Forelimb muscle (tissue), 1 donor: Measurements from ENCODE around the gene LRP1B. TPM values are rescaled to one million over a fixed set of nuclear protein-coding genes. Genes with fewer than 3 reads are reported as not detected.
"Not testable (repeated sequence)": the region's sequence is repeated elsewhere in the genome, so short reads cannot be mapped to it uniquely, and the experiment has no call there.

ENCODE experiments used
- DNase-seq: peaks from one replicate; pipeline ENCODE4 v3.0.0-alpha.2; 2013; ENCODE audit warnings: low read depth
- polyA plus RNA-seq: library from polyadenylated mRNA; unstranded; fragments of 120-200 nt; gene quantifications from one replicate; pipeline ENCODE4 v1.2.1, GENCODE V29; 2013; ENCODE audit not compliant: insufficient read length

LRP1B gene
- polyA plus RNA-seq, 1 donor = 2.2 TPM

DNA sequence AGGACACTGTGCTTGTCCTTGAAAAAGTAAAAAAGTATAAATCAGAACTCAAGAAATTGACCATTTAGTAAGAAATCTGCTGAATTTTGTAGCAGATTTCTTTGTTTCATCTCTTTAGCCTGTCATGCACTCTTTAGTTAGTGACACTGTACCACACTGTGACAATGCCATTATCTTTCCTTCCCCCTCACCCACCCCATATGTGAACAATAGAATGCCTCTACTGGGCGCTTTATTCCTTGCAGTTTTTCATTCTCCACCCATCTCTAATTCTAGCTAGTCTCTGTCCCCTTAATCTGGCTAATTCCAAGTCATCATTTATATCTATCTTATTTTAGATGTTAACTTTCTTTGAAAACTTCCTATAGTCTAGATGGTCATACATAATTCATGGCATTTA lies 241.0 kb downstream of the LRP1B start:
- DNase-seq = no peak

DNA sequence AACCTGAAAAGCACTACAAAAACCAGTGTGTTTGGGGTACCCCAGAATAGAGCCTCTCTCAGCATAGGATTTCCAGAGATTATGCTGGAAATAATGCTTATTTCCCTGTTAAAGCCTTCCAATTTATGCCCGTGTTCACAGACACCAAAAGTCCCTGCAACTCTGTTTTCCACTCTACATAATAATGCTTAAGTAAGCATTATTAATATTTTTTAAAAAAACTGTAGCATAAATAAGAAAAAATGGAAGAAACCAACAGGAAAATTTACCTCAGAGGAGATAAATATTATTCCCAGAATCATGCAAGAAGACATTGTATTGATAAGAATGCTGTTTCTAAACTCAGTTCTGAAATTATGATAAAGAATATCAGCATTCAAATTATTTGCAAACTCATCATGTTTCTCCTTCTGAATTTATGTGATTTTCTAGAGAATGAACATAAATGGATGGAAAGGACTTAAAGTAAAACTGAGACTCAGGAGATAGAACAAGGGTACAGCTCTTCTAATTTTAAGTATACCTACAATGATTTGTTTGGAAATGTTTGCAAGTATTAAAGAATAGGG lies 241.7 kb downstream of the LRP1B start:
- no peak for DNase-seq

DNA sequence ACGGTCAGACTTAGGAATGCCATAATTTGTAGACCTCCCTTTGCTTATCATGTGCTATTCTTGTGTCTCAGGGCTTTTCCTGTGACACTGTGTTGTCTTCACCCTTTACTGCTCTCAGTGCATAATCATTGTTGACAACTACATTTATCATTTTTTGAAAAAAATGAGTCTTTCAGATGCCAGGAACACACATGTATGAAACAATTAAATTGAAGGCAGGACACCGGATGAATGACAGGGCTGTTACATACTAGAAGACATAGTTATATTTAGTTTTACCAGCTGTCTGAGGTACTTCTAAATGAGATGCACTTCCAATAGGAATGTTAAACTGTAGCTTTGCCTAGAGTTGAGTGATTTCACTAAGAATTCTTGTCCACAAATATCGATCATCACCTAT lies 243.5 kb downstream of the LRP1B start:
- DNase-seq = no peak

DNA sequence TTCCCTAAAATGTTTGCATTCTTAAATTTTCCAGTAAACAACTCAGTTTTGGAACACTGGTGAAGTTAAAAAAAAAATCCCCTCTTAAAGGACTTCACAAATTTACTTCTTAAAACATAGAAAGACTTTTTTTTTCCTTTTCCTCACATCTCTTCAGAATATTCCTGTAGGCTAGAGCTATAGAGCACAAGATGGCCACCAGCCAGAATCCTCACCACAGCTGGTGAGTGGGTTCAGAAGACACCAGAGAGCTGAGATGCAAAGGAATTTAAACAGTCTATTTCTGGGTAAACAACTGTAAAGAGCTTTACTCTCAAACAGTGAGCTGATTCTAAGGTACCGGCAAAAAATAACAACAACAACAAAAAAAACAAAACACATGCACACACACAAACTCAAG lies 252.8 kb downstream of the LRP1B start:
- no peak for DNase-seq

DNA sequence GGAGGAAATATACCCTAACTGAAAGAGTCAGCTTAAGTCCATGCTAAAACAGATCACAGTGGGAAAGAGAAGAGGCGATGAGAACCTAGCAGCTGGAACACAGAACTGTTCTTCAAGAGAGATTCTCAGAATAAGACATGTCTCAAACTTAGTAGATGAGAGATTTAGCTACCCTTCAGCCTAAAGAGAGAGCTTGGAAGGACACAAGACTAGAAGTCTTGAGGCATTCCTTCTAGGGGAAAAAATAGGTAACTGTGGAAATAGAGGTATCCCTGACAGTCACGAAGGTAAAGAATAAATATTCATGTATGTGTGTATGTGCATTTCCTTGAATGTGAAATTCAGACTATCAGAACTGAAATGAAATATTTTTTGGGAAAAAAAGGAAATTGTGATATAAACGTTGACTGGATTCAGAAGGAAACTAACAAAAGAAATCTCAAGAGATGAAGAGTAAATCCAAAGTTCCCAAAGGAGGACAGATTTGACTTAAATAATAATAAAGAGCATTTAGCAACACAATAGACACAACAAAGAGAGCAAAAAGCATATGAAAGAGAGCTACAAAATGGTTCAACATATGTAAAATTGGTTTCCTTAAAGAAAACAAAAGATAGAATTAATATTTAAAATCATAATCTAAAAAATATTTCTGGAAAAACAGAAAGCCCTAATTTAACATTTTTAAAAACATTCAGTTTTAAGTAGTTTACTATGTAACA lies 258.7 kb downstream of the LRP1B start:
- DNase-seq = no peak

DNA sequence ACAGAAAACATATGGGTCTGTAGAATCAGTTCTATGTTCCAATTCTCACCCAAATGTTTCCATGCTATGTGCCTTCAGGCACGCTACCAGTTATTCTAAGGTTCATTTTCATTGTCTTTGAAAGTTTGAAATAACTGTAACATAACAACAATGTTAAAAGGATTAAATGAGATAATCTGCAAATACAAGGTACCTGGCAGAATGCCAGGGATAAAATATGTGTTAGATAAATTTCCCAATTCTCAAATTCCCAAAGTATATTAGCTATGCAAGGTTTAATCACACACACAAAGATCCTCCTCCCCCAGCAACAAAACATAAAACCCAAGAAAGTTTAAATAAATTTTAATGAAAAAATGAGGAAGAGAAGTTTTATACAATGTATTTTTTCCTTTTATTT lies 261.2 kb downstream of the LRP1B start:
- DNase-seq = no peak

DNA sequence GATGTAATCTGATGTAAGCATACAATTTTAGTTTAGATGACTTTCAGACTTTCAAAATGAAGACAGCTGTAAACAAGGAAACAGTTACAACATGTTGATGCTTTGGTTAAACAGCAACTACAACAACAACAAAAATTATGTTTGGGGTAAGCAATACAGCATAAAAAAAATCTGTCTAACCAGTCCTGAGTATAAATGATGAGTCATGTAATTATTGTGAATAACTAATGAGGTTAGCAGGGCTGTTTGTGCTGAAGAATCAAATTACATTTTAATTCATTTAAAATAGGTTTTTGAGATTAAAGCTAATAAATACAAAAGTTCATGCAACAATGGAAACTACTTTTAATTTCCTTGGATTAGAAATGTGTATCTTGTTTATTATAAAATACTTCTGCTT lies 266.9 kb downstream of the LRP1B start:
- DNase-seq = no peak

DNA sequence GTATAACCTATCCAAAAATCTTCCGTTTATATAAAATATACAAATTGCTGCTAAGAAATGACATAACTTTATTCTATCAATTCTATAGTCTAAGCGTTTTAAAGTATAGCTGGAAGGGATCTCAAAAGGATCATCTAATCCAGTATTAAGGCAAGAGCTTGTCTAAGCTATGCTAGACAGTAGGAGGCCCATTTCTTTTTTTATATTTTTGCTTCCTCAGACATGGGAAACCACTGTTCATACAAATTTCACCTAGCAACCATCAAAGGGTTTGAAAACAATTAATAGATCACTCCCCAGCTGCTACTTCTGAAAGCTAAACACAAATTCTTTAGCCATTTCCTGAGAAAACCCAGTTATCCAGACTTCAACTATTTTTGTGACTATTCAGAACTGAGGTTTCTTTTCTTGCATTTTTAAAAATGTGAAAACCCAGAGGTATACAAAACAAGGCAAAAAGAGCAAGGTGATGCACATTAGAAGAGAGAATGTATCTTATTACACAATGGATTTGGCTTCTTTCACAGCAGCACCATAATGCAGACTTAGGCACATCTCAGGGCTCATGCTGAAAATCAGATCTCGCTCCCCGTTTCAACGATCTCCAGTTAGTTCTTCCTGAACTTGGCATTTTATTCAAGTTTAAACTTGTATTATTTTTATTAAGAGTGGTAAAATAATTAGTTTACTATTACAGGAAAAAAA lies 274.4 kb downstream of the LRP1B start:
- DNase-seq = no peak

DNA sequence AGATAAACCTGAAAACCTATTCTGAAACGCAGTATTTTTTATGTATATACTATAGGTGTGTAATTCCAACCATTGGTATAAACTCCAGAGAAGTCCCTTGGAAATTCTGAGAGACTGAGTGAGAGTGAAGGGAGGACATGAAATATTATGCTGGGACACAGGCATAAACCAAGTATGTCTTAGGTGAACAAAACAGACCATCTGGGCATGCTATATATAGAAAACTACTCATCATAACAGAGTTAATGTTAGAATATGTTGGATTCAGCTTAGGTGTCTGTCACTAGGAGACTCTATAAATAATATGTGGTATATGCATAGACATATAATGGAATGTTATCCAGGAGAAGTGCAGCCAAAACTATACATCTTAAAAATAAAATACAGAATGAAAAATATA lies 282.6 kb downstream of the LRP1B start:
- no peak for DNase-seq

DNA sequence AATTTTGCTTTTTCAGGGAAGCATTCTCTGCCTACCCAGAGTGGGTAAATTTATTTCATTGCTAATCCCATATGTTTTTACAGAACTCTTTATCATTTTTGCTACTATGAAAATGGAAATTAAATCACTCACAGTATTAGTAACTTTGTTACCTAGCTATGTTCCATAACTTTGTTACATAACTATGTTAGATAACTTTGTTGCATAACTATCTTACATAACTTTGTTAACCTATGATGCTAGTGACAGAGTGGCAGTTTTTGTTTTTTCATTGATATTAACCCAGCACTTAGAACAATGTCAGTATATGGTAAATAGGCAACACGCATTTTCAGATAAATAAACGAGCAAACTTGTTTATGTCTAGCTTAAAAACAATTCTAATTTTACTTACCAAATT lies 286.6 kb downstream of the LRP1B start:
- DNase-seq = no peak

DNA sequence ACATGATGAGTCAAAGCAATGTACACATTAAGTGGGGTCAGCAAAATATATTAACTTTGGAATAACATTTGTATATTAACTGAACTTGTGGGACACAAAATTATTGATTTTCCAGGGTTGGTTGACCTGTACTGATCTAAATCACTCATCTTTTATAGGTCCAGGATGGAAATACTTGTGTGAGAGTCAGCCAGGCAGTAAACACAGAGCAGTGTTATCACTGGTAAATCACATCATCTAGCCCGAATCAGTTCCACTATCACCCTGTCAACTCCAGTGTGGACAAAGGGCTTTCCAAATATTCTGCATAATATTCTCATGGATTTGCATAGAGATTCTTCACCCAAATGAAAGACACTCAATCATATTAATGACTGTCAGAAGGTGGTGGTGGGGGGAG lies 295.7 kb downstream of the LRP1B start:
- no peak for DNase-seq

DNA sequence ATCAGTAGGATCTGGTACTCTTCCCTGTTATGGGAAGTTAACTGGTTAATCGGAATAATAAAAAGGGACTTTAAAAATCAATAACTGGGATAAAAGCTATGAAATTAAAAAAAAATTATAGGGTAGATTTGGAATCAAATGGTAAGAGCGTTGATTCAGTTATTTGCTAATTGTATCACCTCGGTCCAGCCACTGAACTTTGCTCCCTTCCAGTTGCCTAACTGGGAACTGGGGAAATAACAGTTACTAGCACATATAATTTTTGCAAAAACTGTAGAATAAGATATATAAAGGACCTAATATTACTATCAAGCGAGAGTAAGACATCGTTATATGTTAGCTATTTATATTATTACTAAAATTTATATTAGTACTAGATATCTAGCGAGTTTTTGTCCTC lies 302.1 kb downstream of the LRP1B start:
- no peak for DNase-seq

DNA sequence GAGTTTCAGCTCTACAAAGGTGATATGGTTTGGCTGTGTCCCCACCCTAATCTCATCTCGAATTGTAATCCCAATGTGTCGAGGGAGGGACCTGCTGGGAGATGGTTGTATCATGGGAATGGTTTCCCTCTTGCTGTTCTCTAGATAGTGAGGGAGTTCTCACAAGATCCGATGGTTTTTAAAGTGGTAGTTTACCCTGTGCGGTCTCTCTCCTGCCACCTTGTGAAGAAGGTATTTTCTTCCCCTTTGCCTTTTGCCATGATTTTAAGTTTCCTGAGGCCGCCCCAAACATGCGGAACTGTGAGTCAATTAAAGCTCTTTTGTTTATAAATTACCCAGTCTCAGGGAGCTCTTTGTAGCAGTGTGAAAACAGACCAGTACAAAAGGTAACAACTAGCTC lies 306.0 kb downstream of the LRP1B start:
- no peak for DNase-seq

DNA sequence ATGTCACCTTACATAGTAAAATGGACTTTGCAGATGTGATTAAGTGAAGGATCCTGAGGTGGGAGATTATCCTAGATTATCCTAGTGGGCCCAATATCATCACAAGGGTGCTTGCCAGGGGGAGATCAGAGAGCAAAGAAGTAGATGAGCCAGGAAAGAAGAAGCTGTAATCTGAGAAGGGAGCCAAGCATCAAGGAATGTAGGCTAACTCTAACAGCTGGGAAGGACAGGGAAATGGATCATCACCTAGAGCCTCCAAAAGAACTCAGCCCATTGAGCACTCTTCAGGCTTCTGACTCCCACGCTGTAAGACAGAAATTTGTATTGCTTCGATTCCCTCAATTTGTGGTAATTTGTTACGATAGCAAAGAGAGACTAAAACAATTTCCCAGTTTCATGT lies 309.9 kb downstream of the LRP1B start:
- no peak for DNase-seq

DNA sequence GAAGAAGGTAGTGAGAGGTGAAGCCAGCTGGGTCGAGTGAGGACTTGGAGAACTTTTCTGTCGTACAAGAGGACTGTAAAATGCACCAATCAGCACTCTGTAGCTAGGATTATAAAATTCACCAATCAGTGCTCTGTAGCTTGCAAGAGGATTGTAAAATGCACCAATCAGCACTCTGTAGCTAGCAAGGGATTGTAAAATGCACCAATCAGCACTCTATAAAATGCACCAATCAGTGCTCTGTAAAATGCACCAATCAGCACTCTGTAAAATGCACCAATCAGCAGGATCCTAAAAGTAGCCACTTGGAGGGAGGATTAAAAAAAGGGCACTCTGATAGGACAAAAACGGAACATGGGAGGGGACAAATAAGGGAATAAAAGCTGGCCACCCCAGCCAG lies 315.5 kb downstream of the LRP1B start:
- DNase-seq = not testable (repeated sequence)

DNA sequence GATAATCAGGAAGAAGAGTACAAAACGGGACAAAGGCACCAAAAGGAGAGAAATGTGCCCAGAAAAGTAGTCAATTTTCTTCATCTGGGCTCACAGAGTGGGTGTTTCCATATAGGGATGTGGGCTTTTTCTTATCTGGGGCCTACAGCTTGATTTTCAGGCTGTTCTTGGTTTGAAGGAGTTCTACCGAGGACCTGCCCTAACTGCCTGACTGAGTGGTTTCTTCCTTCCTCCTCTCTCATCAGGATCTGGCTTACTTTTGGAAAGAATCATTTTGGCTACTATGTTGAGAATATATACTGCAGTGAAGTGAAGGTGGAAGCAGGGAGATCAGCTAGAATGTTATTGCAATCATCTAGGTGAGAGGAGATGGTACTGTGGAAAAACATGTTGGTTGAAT lies 316.7 kb downstream of the LRP1B start:
- no peak for DNase-seq

DNA sequence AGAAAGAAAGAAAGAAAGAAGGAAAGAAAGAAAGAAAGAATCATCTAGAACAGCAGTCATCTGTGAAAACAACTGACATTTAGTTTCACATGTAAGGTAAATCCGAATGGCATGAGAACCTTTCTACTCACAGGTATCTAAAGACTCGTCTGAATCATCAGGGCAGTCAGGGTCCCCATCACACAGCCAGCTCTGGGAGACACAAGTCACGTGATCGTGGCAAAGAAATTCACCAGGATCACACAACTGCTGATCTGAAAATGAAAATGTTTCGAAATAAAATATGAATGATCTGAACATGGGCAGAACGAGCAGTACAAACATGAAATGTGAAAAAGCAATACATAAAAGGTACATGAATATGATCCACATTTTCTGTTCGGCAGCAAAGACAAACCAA lies 320.7 kb downstream of the LRP1B start:
- no peak for DNase-seq

DNA sequence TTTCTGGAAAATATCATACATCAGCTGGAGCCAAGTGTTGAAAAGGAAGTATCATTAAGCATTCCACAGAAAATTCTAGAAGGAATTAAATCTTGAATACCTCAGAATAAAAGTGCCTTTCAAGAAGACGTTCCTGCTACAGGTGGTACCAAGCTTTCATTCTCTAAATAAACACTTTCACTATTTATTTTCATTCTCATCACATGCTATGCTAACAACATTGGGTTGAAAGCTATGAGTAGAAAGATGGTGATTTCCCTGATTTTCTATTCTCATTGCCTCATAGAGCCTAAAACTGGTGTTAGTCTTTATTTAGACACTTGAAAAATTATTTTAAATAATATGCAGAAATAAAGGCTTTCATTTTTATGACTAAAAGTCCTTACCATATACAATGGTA lies 324.7 kb downstream of the LRP1B start:
- DNase-seq = no peak

DNA sequence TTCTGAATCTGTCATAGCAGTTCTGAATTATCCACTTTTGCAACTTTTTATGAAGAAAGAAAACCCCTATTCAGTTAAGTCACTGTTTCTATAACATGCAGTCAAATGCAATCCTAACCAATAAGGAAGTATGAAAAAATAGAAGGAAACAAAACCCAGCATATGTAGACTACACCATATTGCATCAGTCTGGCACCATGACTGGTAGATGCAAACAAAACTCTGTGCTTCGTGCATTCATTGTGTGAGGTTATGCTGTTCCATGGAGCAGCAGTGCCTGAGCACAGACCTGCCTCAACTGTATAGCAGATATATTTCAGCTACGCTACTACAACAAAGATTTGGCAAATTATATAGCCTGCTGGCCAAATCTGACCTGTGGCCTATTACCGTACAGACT lies 325.5 kb downstream of the LRP1B start:
- DNase-seq = no peak

DNA sequence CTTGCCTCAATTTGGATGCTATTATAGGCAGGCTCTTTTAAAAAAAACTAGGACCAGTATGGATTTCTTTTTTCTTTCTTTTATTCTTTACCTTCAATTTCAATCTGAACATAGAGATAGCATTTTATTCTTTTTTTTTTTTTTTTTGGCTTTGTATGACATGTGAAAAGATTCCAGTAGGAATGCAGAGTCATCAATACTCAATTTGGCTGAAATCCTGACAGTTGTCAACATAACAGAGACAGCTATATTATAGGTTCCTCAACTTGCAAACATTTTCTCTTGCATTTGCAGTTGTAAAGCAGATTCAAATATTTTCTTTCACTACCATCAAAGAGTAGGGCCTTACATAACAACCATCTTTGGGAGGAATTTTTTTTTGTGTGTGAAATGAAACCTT lies 334.4 kb downstream of the LRP1B start:
- DNase-seq = no peak

DNA sequence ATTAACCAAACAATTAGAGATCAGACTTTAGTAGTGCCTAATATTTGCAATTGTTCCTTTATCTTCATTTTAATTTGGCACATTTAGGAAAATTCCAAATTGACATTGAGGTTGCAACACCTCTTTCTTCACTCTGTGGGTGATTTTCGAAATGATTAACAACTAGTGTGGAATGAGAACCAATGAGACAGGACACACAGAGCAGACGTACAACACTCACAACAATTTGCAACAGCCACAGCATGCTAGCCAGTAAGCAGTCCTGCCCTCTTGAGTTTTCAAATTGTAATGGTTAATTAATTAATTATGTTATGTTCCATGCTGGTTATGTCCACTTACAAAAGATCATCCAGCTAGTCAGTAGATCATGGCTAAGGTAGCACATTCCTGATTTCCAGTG lies 339.3 kb downstream of the LRP1B start:
- DNase-seq = no peak

DNA sequence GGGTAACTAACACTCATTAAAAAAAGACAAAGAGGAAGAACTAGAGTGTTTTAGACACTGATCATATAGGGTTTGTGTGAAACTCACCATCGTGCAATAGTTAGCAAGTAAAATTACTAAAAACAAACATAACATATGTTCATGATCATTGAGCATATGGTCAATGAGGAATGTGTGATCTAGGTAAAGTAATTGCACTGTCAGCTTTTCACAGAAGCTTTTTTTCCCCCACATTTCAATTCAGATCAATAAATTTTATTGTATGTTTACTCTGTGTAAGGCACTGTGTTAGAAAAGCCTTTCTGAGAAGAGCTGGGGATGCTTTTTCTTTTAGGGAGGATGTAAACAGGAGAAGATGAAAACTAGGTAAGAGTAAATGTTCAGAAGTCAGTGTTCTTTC lies 348.2 kb downstream of the LRP1B start:
- no peak for DNase-seq

DNA sequence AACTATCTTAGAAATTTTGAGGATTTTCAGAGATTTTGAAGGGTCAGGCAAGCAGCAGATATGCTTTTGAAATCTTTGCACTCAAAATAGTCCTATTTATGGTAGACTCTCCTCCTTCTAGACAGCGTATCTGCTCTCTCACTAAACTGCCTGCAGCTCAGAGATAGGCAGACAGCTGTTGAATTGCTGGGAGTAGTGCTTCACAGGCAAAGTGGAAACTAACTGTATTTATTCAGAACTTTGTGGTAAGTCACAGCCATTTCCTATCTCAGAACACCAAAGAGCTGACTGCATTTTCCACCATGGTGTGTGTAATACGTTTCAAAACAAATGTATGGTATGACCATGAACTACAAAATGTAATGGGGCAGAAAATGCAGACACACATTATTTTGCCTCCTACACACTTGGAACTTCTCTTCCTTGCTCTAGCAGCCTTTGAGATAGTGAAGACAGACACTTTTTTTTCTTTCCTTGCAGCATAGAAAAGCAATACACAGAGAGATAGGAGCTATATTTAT lies 352.4 kb downstream of the LRP1B start:
- DNase-seq = no peak
